WTC11 (cell line): ENCODE measurements around the gene JRKL. TPM values are rescaled to one million over a fixed set of nuclear protein-coding genes. Genes with fewer than 3 reads are reported as not detected.

Experiments used
- ATAC-seq: fragments of 200-7000 bp; cut with Tn5 transposase; 2 replicates; pipeline ENCODE4 v1.10.0; 2021; ENCODE audit warnings: mild to moderate bottlenecking, moderate library complexity
- CTCF ChIA-PET: fragments of 300-600 bp; sonication (Branson Sonifier 250); formaldehyde crosslinking; loops from one replicate; lab custom pipeline; 2021; ENCODE audit warnings: antibody characterized with exemption; lab: Charles Lee
- POLR2A ChIA-PET: fragments of 350-600 bp; sonication (Branson Sonifier 250); formaldehyde crosslinking; loops from one replicate; lab custom pipeline; 2021; ENCODE audit warnings: antibody characterized with exemption; lab: Charles Lee
- DNase-seq: peaks from one replicate; pipeline ENCODE4 v3.0.0; 2021; ENCODE audit warnings: low spot score
- H3K27ac Mint-ChIP-seq: 2 replicates; pipeline ENCODE4 v1.8.0; 2021; ENCODE audit warnings: mixed read lengths
- H3K27me3 Mint-ChIP-seq: 2 replicates; pipeline ENCODE4 v1.8.0; 2021; ENCODE audit warnings: low read depth, mild to moderate bottlenecking, moderate library complexity, mixed read lengths
- H3K36me3 Mint-ChIP-seq: 2 replicates; pipeline ENCODE4 v1.8.0; 2021; ENCODE audit warnings: mixed read lengths
- H3K4me1 Mint-ChIP-seq: 2 replicates; pipeline ENCODE4 v1.8.0; 2022; ENCODE audit warnings: mixed read lengths
- H3K4me3 Mint-ChIP-seq: 2 replicates; pipeline ENCODE4 v1.8.0; 2021; ENCODE audit warnings: mild to moderate bottlenecking, moderate library complexity, mixed read lengths
- H3K9me3 Mint-ChIP-seq: 2 replicates; pipeline ENCODE4 v1.8.0; 2021; ENCODE audit warnings: mixed read lengths
- ATF3 ChIP-seq: sonication (generic); formaldehyde crosslinking; conservative IDR thresholded peaks from 2 replicates; pipeline ENCODE4 v1.8.1; 2022; ENCODE audit warnings: mild to moderate bottlenecking, missing genetic modification reagents
- CDX4 ChIP-seq: fragments of 250-450 bp; sonication (Bioruptor Pico); IDR thresholded peaks from 2 replicates; pipeline ENCODE4 v1.9.0; 2021; ENCODE audit warnings: moderate library complexity, mild to moderate bottlenecking, inconsistent platforms, borderline replicate concordance
- CTCF ChIP-seq: fragments of 200-600 bp; IDR thresholded peaks from 2 replicates; pipeline ENCODE4 v1.8.0; 2022; ENCODE audit warnings: antibody characterized with exemption
- E2F1 ChIP-seq: sonication (generic); formaldehyde crosslinking; IDR thresholded peaks from 2 replicates; pipeline ENCODE4 v1.8.0; 2022; ENCODE audit warnings: mild to moderate bottlenecking, missing genetic modification reagents
- E2F4 ChIP-seq: sonication (generic); formaldehyde crosslinking; IDR thresholded peaks from 2 replicates; pipeline ENCODE4 v1.8.1; 2022; ENCODE audit warnings: low read depth, mild to moderate bottlenecking, moderate library complexity, missing genetic modification reagents, borderline replicate concordance
- E2F5 ChIP-seq: sonication (generic); formaldehyde crosslinking; IDR thresholded peaks from 2 replicates; pipeline ENCODE4 v1.8.1; 2022; ENCODE audit warnings: mild to moderate bottlenecking, moderate library complexity, missing genetic modification reagents
- ETV6 ChIP-seq: sonication (generic); formaldehyde crosslinking; IDR thresholded peaks from 2 replicates; pipeline ENCODE4 v1.8.1; 2022; ENCODE audit warnings: mild to moderate bottlenecking, missing genetic modification reagents
- FOXJ3 ChIP-seq: sonication (generic); formaldehyde crosslinking; IDR thresholded peaks from 2 replicates; pipeline ENCODE4 v1.9.0; 2021; ENCODE audit warnings: missing genetic modification reagents, mild to moderate bottlenecking, borderline replicate concordance
- NR2C2 ChIP-seq: sonication (generic); formaldehyde crosslinking; IDR thresholded peaks from 2 replicates; pipeline ENCODE4 v1.8.0; 2022; ENCODE audit warnings: mild to moderate bottlenecking, missing genetic modification reagents
- PREB ChIP-seq: sonication (generic); formaldehyde crosslinking; IDR thresholded peaks from 2 replicates; pipeline ENCODE4 v1.8.1; 2022; ENCODE audit warnings: mild to moderate bottlenecking, missing genetic modification reagents, moderate library complexity, borderline replicate concordance
- TCF7 ChIP-seq: sonication (generic); formaldehyde crosslinking; IDR thresholded peaks from 2 replicates; pipeline ENCODE4 v1.8.0; 2022; ENCODE audit warnings: mild to moderate bottlenecking, low read depth, missing genetic modification reagents, moderate library complexity
- TP53 ChIP-seq: sonication (generic); formaldehyde crosslinking; IDR thresholded peaks from 2 replicates; pipeline ENCODE4 v1.8.1; 2023; ENCODE audit warnings: mild to moderate bottlenecking, missing genetic modification reagents
- ZNF138 ChIP-seq: sonication (generic); formaldehyde crosslinking; conservative IDR thresholded peaks from 2 replicates; pipeline ENCODE4 v1.8.1; 2022; ENCODE audit warnings: mild to moderate bottlenecking, moderate library complexity, missing genetic modification reagents
- ZNF317 ChIP-seq: sonication (generic); formaldehyde crosslinking; IDR thresholded peaks from 2 replicates; pipeline ENCODE4 v1.8.1; 2023; ENCODE audit warnings: low read depth, mild to moderate bottlenecking, moderate library complexity, missing genetic modification reagents, borderline replicate concordance
- ZNF396 ChIP-seq: fragments of 250-450 bp; sonication (Bioruptor Pico); IDR thresholded peaks from 2 replicates; pipeline ENCODE4 v1.8.0; 2021; ENCODE audit warnings: mild to moderate bottlenecking, moderate library complexity, borderline replicate concordance
- ZNF532 ChIP-seq: fragments of 250-450 bp; sonication (Bioruptor Pico); IDR thresholded peaks from 2 replicates; pipeline ENCODE4 v1.9.0; 2021; ENCODE audit warnings: mild to moderate bottlenecking, borderline replicate concordance
- ZNF671 ChIP-seq: fragments of 250-450 bp; sonication (Bioruptor Pico); IDR thresholded peaks from 2 replicates; pipeline ENCODE4 v1.8.0; 2021; ENCODE audit warnings: mild to moderate bottlenecking
- total RNA-seq: library from RNA; stranded (reverse); gene quantifications from 3 replicates; pipeline ENCODE4 v1.2.3, GENCODE V29; 2021

The JRKL gene
- total RNA-seq, 1 experiment from 2014 or later = 6.1 TPM

GRCh38 chr11:96341211-96342013 is 48.4 kb upstream of the JRKL start:
- H3K36me3 Mint-ChIP-seq = no peaks in the 10 kb centered on the region
- DNase-seq = peak; percentile 46
- ATAC-seq = peak; percentile 4
- TF ChIP-seq E2F1 (CRISPR knock-in tag) (no peak), CTCF (peak; percentile 17; the same call in 1 of the 2 replicates), ETV6 (0 out of 2 replicates have a peak, but pooled peaks have one; percentile 19), E2F5 (no peak), NR2C2 (CRISPR knock-in tag) (no peak), TP53 (CRISPR knock-in tag) (no peak), PREB (no peak), FOXJ3 (CRISPR knock-in tag) (no peak), TCF7 (no peak), ZNF396 (no peak)
- no peaks in the 10 kb centered on the region for H3K9me3 Mint-ChIP-seq
- CTCF ChIA-PET = interaction anchor here (0.6 to 5.2 kb wide), 22 partner anchors 10 to 505 kb away, joined by 3 to 107 read pairs (median 6); partner anchors contain the start of genes CCDC82 and JRKL
- POLR2A ChIA-PET = interaction anchor here (0.7 to 0.9 kb wide), 2 partner anchors 49 to 120 kb away, joined by 3 to 5 read pairs; partner anchors contain the start of genes CCDC82 and JRKL
- peaks cover 62% of the 10 kb centered on the region for H3K4me1 Mint-ChIP-seq
- H3K27me3 Mint-ChIP-seq = no peaks in the 10 kb centered on the region
- H3K4me3 Mint-ChIP-seq = peak overlapping the region; percentile 94
- no peak overlapping the region for H3K27ac Mint-ChIP-seq

GRCh38 chr11:96342014-96342960 is 47.5 kb upstream of the JRKL start:
- no peaks in the 10 kb centered on the region for H3K36me3 Mint-ChIP-seq
- no peaks in the 10 kb centered on the region for H3K9me3 Mint-ChIP-seq
- H3K27ac Mint-ChIP-seq = peak overlapping the region; percentile 80; the same call in 1 of the 2 replicates
- H3K27me3 Mint-ChIP-seq = no peaks in the 10 kb centered on the region
- CTCF ChIA-PET = interaction anchor here (0.6 to 5.2 kb wide), 112 partner anchors 8 to 553 kb away, joined by 3 to 107 read pairs (median 5); partner anchors contain the start of genes CCDC82, FAM76B and JRKL
- POLR2A ChIA-PET = interaction anchor here (0.6 to 1.3 kb wide), 7 partner anchors 10 to 552 kb away, joined by 3 to 13 read pairs (median 4); partner anchors contain the start of genes CCDC82, CEP57 and JRKL
- no peak for DNase-seq
- peaks cover 54% of the 10 kb centered on the region for H3K4me1 Mint-ChIP-seq
- H3K4me3 Mint-ChIP-seq = peak overlapping the region; percentile 94
- no peak for ATAC-seq
- TF ChIP-seq ZNF317 (CRISPR knock-in tag) (no peak), ATF3 (CRISPR knock-in tag) (no peak), ZNF138 (CRISPR knock-in tag) (no peak), ZNF532 (CRISPR knock-in tag) (no peak), E2F4 (CRISPR knock-in tag) (no peak), CDX4 (CRISPR knock-in tag) (no peak), ZNF671 (CRISPR knock-in tag) (no peak)
